T47D (cell line): ENCODE results near the gene DNASE2.

Experiments
- DNase-seq, 2 experiments: peaks; one replicate each; pipeline versions ENCODE4 v3.0.0 to v3.0.0-alpha.2; 2011 to 2012; ENCODE audit warnings: low read depth in 1 of 2, low spot score in 1 of 2
- JUND ChIP-seq: IDR thresholded peaks from 2 replicates; pipeline ENCODE4 v1.6.1; 2012; ENCODE audit warnings: low read depth
- in situ Hi-C: cut with HindIII; loops from 2 replicates; pipeline ENCODE4 v1.10.0; 2016; ENCODE audit warnings: low sequenced_read_pairs, low pct_unique_long_range_greater_than_20kb

Gene DNASE2

DNA sequence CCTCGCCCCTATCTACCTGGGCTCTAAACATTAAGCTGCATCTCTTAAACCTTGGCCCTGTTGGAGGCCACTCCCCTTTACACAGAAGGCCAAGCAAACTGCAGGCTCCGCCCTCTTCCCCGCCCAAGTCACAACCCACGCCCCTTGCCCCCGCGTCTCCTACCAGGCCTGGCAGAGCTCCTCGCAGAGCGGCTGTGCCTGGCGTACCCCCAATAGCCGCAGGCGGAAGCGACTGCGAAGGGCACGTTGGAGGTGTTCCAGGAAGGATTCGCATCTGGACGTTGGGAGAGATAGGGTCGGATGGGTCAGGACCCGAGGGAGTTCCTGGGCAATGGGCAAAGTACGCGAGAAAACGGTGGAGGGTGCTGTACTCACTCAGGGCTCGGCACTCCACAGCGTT lies 52.8 kb downstream of the DNASE2 start:
- TF ChIP-seq JUND = no peak
- in situ Hi-C loops = no loop called here
- peak in 1 of 2 experiments; percentile 64 for DNase-seq

DNA sequence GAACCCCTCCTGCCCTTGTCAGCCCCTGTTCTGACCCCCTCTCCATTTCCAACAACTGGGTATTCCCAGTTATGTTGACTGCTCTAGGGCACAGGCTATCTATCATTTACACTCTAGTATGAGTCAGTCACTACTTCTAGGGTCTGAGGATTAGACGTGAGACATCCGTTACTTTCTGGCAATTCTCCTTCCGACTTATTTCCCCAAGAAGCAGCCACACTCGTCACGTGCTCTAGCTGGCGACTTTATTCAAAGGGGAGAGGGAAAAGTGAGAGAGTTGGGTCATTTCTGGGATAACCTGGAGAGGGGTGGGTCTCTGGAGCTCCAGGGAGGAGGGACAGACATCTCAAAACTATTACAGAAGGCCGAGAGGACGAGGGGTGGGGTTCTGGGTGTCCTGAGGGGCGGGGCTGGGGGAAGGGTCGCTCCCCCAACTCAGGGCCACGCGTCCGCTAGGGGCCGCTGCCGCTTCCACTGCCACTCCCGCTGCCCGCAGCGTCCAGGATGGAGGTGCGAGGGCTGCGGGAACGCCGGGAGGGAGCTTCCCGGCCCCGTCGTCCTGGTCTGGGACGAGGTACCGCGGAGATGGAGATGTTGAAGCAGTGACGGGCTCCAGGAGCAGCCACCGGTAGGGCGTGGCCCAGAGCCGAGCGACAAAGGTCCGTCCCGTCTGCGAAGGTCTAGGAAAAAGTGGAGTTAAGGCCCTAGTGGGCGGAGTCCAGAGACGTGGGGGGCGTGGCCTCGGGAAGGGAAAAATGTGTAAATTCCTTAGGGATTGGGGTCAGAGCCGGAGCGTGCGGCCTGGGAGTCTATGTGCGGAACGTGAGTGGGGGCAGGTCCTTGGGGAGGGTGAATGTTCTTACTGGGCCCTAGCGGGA lies 55.8 kb downstream of the DNASE2 start:
- TF ChIP-seq JUND = no peak
- in situ Hi-C loops = no loop called here
- DNase-seq = peak in 1 of 2 experiments; percentile 35
